ENCODE results near the gene CFAP100.

Gene CFAP100

DNA sequence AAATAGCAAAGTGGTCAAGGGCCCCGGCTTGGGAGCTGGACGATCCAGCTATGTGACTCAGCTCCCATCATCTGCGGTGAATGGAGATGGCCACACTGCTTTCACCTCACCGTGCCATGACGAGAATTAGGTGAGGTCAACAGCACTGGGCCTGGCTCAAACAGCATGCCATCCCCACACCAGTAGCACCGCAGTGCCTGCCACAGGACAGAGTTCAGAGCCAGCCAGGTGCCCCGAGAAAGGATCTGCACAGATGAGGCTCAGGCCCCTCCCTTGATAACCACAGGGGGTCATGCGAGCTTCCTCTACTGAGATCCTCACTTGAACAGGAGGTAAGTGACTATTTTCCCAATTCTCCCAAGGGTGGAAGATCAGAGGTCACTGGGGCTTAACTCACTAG lies 51.6 kb downstream of the CFAP100 start:
- DNase-seq, result no peak

GRCh38 chr3:126446791-126447190 lies 52.1 kb downstream of the CFAP100 start:
- DNase-seq, result no peak

DNA sequence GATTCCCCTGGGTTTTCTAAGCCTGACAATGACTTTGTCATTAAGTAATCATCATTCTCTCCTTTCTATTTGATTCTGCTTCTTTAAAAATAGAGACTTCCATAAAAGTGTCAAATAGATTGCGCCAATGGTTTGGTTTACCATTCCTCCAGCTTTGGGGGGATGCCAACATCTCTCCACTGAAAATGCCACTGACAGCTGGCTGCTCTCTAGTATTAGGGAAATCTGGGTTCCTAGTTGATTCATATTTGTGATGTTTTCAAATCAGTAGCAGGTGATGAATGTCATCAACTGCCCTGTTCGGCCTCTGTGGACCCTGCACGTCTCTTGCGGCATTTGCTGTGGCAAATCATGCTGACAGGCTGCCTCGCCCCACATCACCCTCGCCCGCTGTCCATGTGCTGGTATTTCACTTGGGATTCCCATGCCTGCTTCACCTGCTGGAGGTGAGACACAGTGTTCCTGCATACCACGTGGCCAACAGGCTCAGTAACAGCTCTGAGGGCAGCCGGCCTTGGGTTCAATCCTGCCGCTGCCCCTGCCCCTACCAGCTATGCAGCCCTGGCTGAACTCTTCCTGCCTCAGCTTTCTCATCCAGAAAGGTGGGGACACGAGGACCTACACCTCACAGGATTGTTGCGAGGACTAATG lies 52.9 kb downstream of the CFAP100 start:
- no peak for DNase-seq

DNA sequence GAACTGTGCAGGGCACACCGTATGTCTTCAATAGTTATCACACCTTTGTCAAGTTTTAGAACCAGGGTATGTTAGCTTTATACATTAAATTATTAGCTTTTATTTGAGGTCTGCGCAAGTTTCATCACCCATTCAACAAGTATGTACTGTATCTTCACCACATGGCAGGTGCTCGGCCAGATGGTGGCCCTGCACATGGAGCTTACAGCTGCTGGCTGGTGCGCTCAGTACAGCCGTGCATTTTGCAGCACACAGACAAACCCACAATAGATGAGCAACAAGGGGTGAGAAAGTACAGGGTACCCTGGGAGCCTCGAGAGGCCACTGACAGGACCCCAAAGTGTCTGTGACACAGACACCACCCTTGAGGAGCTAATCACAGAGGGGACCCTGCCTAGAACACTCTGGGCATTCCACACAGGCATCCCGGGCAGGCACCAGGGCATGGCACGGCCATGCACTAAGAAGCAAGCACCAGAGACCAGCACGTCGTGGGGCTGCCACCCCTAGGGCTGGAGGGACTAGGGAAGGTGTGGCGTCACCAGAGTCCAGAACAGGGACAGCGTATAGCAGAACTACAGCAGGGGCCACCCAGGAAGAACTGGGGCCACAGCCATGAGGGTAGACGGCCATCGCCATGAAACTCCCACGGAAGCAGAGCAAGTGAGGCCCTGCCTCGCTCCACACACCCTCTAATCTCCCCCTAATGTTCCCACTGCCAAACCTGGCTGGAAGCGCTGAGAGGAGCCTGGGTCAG lies 53.6 kb downstream of the CFAP100 start:
- DNase-seq, result no peak

- DNase-seq, result no peak
These were observed 54.1 kb downstream of the CFAP100 start for GRCh38 chr3:126448893-126449180.

DNA sequence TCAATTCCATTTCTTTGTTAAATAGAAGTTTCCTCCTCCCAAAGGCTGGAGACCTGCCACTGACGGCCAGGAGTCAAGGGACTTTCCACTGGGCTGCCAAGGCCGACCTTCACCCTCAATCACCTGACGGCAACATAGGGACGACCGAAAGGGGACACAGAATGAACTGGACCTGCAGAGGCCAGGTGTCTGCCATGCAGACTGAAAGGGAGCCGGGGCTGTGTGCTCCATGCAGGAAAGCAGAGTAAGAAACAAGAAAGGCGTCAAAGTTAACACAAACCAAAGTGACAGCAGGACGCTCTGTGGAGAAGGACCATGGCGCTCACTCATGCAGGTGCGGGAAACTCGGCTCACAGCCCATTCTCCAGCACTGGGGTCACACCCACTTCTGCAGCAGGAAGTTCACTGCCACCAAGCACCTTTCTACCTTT lies 54.9 kb downstream of the CFAP100 start:
- no peak for DNase-seq

DNA sequence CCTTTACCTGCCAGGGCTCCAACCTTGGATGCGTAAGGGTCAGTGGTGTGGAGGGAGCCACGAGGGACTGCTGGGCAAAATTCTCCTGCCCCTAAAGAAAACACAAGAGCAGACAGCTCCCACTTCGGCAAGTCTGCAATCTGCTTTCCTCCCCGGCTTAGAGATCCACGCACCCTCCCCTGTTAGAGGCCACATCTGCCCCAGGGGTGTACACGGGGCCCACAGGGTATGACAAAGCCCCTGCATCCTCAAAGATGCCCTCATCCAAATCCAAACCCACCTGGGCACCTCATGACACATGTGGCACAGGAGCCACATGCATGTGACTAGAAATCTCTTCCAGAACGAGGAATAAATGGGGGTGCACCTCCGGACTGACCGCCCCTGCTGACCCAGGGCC lies 55.5 kb downstream of the CFAP100 start:
- no peak for DNase-seq

GRCh38 chr3:126450744-126451143 lies 56.0 kb downstream of the CFAP100 start:
- no peak for DNase-seq

DNA sequence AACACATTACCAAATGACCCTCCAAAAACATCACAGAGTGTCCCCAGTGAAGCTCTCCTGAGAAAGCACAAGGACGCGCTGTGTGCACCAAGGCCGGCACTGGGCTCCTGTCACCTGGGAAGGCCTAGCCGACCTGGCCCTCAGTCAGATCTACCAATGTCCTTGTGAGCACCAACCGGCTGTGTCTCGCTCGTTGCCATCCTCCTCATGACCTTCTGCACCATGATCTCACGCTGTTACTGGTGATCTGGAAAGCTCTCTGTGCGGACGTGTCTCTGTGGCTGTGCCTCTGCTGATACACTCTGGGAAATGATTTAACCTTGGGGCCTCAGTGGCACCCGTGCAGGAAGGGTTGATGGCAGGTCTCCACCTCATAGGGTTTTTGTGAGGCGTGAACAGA lies 56.8 kb downstream of the CFAP100 start:
- no peak for DNase-seq

- DNase-seq, result no peak
These were observed 57.5 kb downstream of the CFAP100 start for GRCh38 chr3:126452213-126452612.

- DNase-seq, result no peak
These were observed 59.3 kb downstream of the CFAP100 start for GRCh38 chr3:126454025-126454424.

- DNase-seq, result no peak
These were observed 59.9 kb downstream of the CFAP100 start for GRCh38 chr3:126454437-126455198.

DNA sequence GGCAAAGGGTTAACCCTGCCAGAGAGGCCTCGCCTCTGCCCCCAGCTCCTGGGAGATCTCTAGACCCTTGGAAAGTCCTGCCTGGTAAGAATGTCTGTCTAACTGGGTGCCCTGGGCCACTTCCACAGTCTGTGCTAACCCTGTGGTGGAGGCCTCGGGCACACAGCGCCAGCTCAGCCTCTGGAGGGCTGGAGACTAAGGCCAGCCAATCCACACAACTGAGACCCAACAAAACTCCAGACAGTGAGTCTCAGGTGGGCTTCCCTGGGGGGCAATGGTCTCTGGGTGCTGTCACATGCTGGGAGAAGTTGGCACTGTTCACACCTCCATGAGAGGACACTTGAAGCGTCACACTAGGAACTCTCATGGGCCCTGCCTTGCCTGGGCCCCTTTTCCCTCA lies 61.5 kb downstream of the CFAP100 start:
- DNase-seq, result no peak

DNA sequence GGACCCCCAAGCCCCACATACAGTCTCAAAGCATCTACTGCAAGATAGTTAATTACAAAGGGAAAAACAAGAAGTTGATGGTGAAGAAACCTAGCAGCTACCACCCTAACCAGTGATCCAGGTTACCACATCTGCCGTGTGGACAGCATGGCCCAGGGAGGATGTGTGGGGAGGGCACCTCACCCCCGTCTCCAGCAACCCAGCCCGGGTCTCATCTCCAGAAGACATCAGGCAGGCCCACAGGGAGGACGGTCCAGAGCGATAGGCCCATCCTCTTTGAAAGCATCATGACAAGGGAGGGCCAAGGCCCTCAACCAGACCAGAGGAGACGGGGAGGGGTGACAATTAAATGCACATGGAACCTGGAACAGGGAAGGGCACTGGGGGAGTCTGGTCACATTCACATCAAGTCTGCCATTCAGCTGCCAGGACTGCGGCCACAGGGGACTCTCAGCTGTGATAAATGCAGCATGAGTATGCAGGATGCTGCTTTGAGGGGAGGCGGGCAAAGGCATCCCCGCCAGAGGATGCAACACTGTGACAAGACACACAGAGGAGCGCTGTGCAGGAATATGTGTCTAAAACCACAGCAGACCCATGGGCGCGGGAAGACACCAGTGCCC lies 62.2 kb downstream of the CFAP100 start:
- DNase-seq, result no peak

- no peak for DNase-seq
These were observed 64.5 kb downstream of the CFAP100 start for GRCh38 chr3:126459111-126459762.

GRCh38 chr3:126459763-126460127 lies 65.0 kb downstream of the CFAP100 start:
- no peak for DNase-seq

DNA sequence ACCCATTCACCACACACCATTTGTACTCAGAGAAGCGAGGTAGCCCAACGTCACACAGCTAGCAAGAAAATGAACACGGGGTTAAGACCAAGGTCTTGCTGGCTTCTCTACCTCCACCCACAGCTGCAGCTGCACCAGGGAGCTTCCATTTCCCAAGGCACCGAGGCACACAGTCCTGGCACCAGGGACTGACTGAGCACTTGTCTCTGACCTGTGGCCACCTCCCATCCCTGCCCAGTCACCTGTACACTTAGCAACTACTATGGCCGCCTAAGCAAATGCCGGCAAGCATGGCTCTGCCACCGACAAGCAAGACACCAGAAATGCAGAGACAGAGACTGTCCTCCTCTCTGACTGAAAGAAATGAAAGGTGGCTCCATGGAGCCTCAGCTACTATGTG lies 65.7 kb downstream of the CFAP100 start:
- DNase-seq, result no peak

GRCh38 chr3:126461450-126462070 lies 66.9 kb downstream of the CFAP100 start:
- DNase-seq, result no peak

DNA sequence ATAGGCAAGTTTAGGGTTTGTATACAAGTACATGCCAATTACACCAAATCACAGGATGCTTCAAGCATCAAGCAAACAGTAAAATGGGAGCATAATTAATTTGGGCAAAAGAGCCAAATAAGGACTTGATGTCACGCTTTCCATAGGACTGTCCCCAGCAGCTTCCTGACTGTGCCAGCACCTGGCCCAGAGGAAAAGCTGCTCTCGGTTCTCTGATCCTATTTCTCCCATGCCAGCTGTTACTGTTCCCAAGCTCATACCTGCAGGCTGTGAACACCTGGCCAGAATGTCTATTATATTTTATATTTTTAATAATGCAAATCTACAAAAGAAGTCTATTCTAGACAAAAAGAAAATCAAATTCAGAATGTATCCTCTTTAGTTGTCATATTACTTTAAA lies 68.8 kb downstream of the CFAP100 start:
- no peak for DNase-seq

DNA sequence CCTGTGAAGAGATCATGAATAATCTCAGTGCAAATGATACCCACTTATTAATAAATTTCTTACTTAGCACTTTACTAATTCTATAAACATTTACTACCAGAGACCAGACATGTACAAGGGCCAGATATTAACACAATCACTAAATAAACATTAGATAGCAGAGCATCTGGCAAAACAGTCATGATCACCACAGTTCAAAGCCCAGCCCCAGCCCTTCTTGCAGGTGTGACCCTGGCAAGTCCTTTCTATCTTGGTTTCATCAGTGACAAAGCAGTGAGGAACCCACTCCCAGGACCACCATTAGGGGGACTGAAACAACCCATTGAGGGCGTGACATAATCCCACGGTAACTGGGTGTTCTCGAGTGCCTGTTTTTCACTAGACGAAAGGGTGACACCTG lies 69.4 kb downstream of the CFAP100 start:
- DNase-seq, result no peak

DNA sequence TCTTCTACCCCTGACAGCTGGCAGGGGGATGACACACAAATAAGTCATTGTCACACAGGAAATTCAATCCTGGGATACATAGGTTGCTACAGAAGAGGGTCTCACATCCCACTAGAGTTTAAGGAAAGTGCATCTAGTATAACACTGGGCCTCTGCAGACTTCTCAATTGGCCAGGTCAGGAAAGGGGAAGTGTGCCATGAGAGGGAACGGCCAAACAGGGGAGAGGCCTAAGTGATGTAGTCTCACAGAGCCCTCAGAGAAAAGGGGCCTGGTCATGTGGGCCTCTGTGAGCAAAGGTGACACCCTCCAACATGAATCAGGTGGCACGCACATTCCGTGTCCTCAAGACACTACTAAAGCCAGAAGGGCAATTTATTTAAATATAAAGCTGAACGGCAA lies 69.8 kb downstream of the CFAP100 start:
- no peak for DNase-seq

DNA sequence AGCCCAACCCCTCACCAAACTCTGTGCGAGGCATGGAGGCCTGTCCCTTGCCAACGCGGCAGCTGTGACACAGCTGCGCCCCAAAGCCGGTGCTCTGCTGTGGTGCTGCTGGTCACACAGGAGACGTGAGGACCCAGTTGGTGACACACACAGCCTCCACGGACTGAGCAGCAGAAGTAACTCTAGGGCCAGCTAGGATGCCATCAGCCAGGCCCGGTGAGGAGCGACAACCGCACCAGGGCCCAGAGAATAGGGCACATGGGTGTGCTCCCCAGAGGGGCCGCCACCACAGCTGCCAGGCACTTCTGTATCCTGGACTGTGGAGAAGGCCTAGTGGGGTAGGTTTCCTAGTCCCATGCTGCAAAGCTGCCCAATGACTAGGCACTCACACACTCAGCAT lies 70.3 kb downstream of the CFAP100 start:
- DNase-seq, result no peak

Measured in fibroblast of skin of abdomen (primary cell).